Measurements from ENCODE around the gene ARHGEF19. TPM values are rescaled to one million over a fixed set of nuclear protein-coding genes. Genes with fewer than 3 reads are reported as not detected.
A peak's percentile ranks its signal among the peaks of the same experiment; 100 is the strongest.

The ARHGEF19 gene
- total and polyA plus RNA-seq, 10 of the 15 experiments (the other 5 are each of a cell fraction or from before 2014, with no cell fraction given): 0.15 to 2.9 (median 0.67) TPM; not detected in 1

DNA sequence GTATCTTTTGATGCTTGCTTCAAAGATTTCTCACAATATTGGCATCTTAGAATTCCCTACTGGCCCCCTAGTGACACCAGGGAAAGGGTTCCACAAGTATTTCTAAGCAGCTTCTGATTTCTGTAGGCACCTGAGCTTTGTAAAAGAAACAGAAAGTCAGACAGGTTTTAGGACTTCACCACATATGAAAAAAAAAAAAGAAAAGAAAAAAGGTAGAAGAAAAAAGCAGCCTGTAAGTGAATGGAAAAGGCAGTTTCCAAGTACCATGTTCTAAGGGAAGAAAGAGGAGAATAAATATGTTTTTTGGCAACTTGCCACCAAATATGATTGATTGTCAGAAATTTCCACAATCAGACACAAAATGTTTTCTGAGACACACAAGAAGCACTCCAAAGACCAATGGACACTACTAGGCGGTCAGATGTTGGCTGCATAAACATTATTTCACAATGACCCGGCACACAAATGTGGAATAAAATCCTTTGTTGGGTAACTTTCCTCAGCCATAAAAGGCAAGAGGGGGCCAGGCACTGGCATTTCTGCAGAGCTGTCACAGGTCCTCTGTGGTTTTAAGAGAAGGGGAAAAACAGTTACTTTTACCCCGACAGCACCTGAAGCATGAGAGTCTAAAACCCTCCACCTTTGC lies 37.3 kb upstream of the ARHGEF19 start:
- CTCF ChIA-PET: interaction anchor here (1.5 to 3.4 kb wide), 3 partner anchors 62 to 170 kb away, joined by 4 to 27 read pairs (median 20); no protein-coding TSS in a partner anchor
- POLR2A ChIA-PET: interaction anchor here (1.0 kb wide), 1 partner anchor 100 kb away, joined by 4 read pairs; no protein-coding TSS in a partner anchor
- Histone ChIP-seq H3K36me3 (ENCODE audit: control insufficient read depth in 2 of 2, insufficient read depth in 2 of 2, low read length in 1 of 2) (peaks cover 14 to 18% of the 10 kb centered on the region in 2 experiments; a peak in 3 of 4 replicates), H4K20me1 (ENCODE audit: control insufficient read depth, insufficient read depth) (no peaks in the 10 kb centered on the region), H3K27ac (ENCODE audit: control insufficient read depth, insufficient read depth) (peak overlapping the region; percentile 15; the same call in 1 of the 2 replicates), H3K4me3 (no peak overlapping the region), H3K27me3 (replicated peaks in 1 of 2; ENCODE audit: control insufficient read depth in 2 of 2, insufficient read depth in 2 of 2, low read length in 1 of 2) (no peaks in the 10 kb centered on the region), H3K79me2 (ENCODE audit: control insufficient read depth, insufficient read depth, low read length) (no peaks in the 10 kb centered on the region), H3K4me2 (ENCODE audit: control insufficient read depth, insufficient read depth) (no peak overlapping the region; the same call in none of the 2 replicates), H3K9ac (ENCODE audit: control insufficient read depth, insufficient read depth, low read length) (no peak overlapping the region), H3K4me1 (ENCODE audit: control insufficient read depth, insufficient read depth, low read length) (peaks cover 22% of the 10 kb centered on the region), H3K9me3 (replicated peaks; ENCODE audit: control insufficient read depth, insufficient read depth, low read length) (no peaks in the 10 kb centered on the region), H2AFZ (ENCODE audit: control insufficient read depth, low read depth, low read length) (no peak overlapping the region)
- FAIRE-seq (no peak), DNase-seq (ENCODE audit: low read depth, low spot score) (no peak), ATAC-seq (peak; percentile 26; the same call in 2 of the 3 replicates)
- RAD21 ChIA-PET (ENCODE audit: unreplicated experiment): interaction anchor here (1.0 to 1.3 kb wide), 2 partner anchors 103 to 171 kb away, joined by 3 to 4 read pairs; partner anchors contain the start of gene FBXO42
- in situ Hi-C loops (cut with MboI): no loop called here
- TSS peak; percentile 15 for BruUV-seq (replicated peaks)
- WGBS (ENCODE audit: insufficient coverage, insufficient replicate concordance, low lambda C conversion rate, missing lambda C conversion rate): 45% methylated on average over 3 of the region's 3 CpGs
- intact Hi-C loops (cut with micrococcal nuclease; ENCODE audit: unreplicated experiment): loop anchor here (5.0 kb wide), 1 partner anchor 113 kb away; no protein-coding TSS in a partner anchor
- TF ChIP-seq SMAD1 (IDR thresholded peaks at IDR 0.05; ENCODE audit: low read depth, partially characterized antibody) (peak; percentile 74), PKNOX1 (IDR thresholded peaks at IDR 0.05) (peak; percentile 39; the same call in 1 of the 2 replicates), ATF7 (IDR thresholded peaks at IDR 0.05; ENCODE audit: low read depth) (no peak)
- TF ChIP-seq, protein P1, sequence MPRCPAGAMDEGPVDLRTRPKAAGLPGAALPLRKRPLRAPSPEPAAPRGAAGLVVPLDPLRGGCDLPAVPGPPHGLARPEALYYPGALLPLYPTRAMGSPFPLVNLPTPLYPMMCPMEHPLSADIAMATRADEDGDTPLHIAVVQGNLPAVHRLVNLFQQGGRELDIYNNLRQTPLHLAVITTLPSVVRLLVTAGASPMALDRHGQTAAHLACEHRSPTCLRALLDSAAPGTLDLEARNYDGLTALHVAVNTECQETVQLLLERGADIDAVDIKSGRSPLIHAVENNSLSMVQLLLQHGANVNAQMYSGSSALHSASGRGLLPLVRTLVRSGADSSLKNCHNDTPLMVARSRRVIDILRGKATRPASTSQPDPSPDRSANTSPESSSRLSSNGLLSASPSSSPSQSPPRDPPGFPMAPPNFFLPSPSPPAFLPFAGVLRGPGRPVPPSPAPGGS (IDR thresholded peaks at IDR 0.05; ENCODE audit: borderline replicate concordance, insufficient read depth, low read depth, low read length, poor library complexity, severe bottlenecking): no peak
- SMC1A ChIA-PET (ENCODE audit: uncharacterized antibody, unreplicated experiment): interaction anchor here (0.6 to 3.1 kb wide), 5 partner anchors 15 to 274 kb away, joined by 3 to 16 read pairs (median 3); no protein-coding TSS in a partner anchor

Measured in GM12878 (cell line).